Inferior parietal cortex (tissue), 1 donor: ENCODE results near the gene RPS18.

Experiments
- DNase-seq: peaks from one replicate; pipeline ENCODE4 v3.0.0-alpha.2; 2016; ENCODE audit errors: extremely low spot score

RPS18 gene

GRCh38 chr6:33314943-33315792, 43.3 kb downstream of the RPS18 start:
- DNase-seq, result no peak

- DNase-seq, result no peak
Observed at GRCh38 chr6:33315793-33316602, 44.1 kb downstream of the RPS18 start.

- DNase-seq, result no peak
Observed at GRCh38 chr6:33316603-33317418, 44.9 kb downstream of the RPS18 start.

GRCh38 chr6:33317419-33317668, 45.5 kb downstream of the RPS18 start:
- no peak for DNase-seq

- DNase-seq, result peak; percentile 98
Observed at GRCh38 chr6:33317669-33318425, 46.0 kb downstream of the RPS18 start, which contains the start of gene ZBTB22. Gene ZBTB22, minus strand, starts transcription at chr6:33317744. Its CDS starts 828 bp downstream, at chr6:33316916.

- no peak for DNase-seq
Observed at GRCh38 chr6:33318426-33319073, 46.7 kb downstream of the RPS18 start.

GRCh38 chr6:33319939-33320314, 48.1 kb downstream of the RPS18 start:
- no peak for DNase-seq

GRCh38 chr6:33320315-33321181, 48.7 kb downstream of the RPS18 start:
- no peak for DNase-seq

- no peak for DNase-seq
Observed at GRCh38 chr6:33321227-33321626, 49.4 kb downstream of the RPS18 start.

- DNase-seq, result no peak
Observed at GRCh38 chr6:33323623-33323948, 51.7 kb downstream of the RPS18 start.

- no peak for DNase-seq
Observed at GRCh38 chr6:33324125-33324524, 52.2 kb downstream of the RPS18 start.
